Mesendoderm (in vitro differentiated cells): Measurements from ENCODE around the gene SSBP2.

Source experiments
- DNase-seq: peaks from one replicate; pipeline ENCODE4 v3.0.0; 2013
- H2AK5ac ChIP-seq: 2 replicates; pipeline ENCODE4 v1.6.1; 2013; ENCODE audit warnings: low read length, inconsistent platforms
- H2BK120ac ChIP-seq: 2 replicates; pipeline ENCODE4 v1.6.1; 2013; ENCODE audit warnings: low read depth, mild to moderate bottlenecking, low read length, moderate library complexity, mixed read lengths
- H2BK15ac ChIP-seq: replicated peaks from 2 replicates; pipeline ENCODE4 v1.6.1; 2013; ENCODE audit warnings: low read depth, mild to moderate bottlenecking, moderate library complexity
- H2BK5ac ChIP-seq: 2 replicates; pipeline ENCODE4 v1.6.1; 2013; ENCODE audit warnings: low read length, inconsistent platforms
- H3K18ac ChIP-seq: 2 replicates; pipeline ENCODE4 v1.6.1; 2013; ENCODE audit warnings: mild to moderate bottlenecking, low read length, mixed read lengths
- H3K23ac ChIP-seq: one replicate; pipeline ENCODE4 v1.6.1; 2013; ENCODE audit warnings: low read length
- H3K27ac ChIP-seq: 2 replicates; pipeline ENCODE4 v1.5.1; 2013; ENCODE audit warnings: low read depth, mild to moderate bottlenecking, inconsistent platforms, low read length, moderate library complexity
- H3K27me3 ChIP-seq: 2 replicates; pipeline ENCODE4 v1.6.1; 2013; ENCODE audit warnings: low read length, control low read depth, mild to moderate bottlenecking, inconsistent platforms; ENCODE audit not compliant: insufficient read depth, poor library complexity
- H3K36me3 ChIP-seq: 2 replicates; pipeline ENCODE4 v1.6.1; 2013; ENCODE audit warnings: low read length, inconsistent platforms; ENCODE audit not compliant: control insufficient read depth, insufficient read depth
- H3K4ac ChIP-seq: one replicate; pipeline ENCODE4 v1.6.1; 2013; ENCODE audit warnings: low read depth, mild to moderate bottlenecking, low read length, moderate library complexity
- H3K4me1 ChIP-seq: 2 replicates; pipeline ENCODE4 v1.6.1; 2013; ENCODE audit warnings: low read depth, low read length, inconsistent platforms; ENCODE audit not compliant: control insufficient read depth
- H3K4me2 ChIP-seq: 2 replicates; pipeline ENCODE4 v1.6.1; 2013; ENCODE audit warnings: low read length
- H3K4me3 ChIP-seq: 2 replicates; pipeline ENCODE4 v1.5.1; 2013; ENCODE audit warnings: mild to moderate bottlenecking, low read length
- H3K56ac ChIP-seq: one replicate; pipeline ENCODE4 v1.6.1; 2013; ENCODE audit warnings: low read length
- H3K79me1 ChIP-seq: 2 replicates; pipeline ENCODE4 v1.6.1; 2013; ENCODE audit warnings: low read length, inconsistent platforms
- H3K79me2 ChIP-seq: 2 replicates; pipeline ENCODE4 v1.6.1; 2013; ENCODE audit warnings: mild to moderate bottlenecking, low read length; ENCODE audit not compliant: control insufficient read depth, insufficient read depth
- H3K9ac ChIP-seq: 2 replicates; pipeline ENCODE4 v1.6.1; 2013; ENCODE audit warnings: low read length, inconsistent platforms
- H4K5ac ChIP-seq: one replicate; pipeline ENCODE4 v1.6.1; 2013; ENCODE audit warnings: low read length
- H4K8ac ChIP-seq: one replicate; pipeline ENCODE4 v1.6.1; 2013; ENCODE audit warnings: low read depth, mild to moderate bottlenecking, control low read depth, low read length, moderate library complexity
- WGBS: extraction: QIAGEN DNeasy Blood & Tissue Kit; methylation state at CpG from one replicate; pipeline ENCODE4 v1.1.7; 2013; ENCODE audit warnings: low lambda C conversion rate, missing lambda C conversion rate; ENCODE audit not compliant: insufficient coverage; ENCODE audit errors: extremely low coverage; 5-methylcytosine and 5-hydroxymethylcytosine counted together

Gene SSBP2

GRCh38 chr5:81393783-81394718 lies 356.8 kb downstream of the SSBP2 start, which contains the start of gene ACOT12:
ACOT12 (minus strand) TSS chr5:81394134; CDS start chr5:81394114, 20 bp downstream.
- peak within 1 kb of the TSS; percentile 67 for H3K56ac ChIP-seq
- H3K36me3 ChIP-seq = no peaks in the 10 kb centered on the region
- H3K18ac ChIP-seq = peak within 1 kb of the TSS; percentile 73
- no peaks in the 10 kb centered on the region for H3K79me1 ChIP-seq
- H3K4me2 ChIP-seq = peak within 1 kb of the TSS; percentile 62
- peak; percentile 53 for DNase-seq
- H3K79me2 ChIP-seq = no peaks in the 10 kb centered on the region
- H3K4ac ChIP-seq = no peak within 1 kb of the TSS
- H3K4me1 ChIP-seq = no peaks in the 10 kb centered on the region
- H2BK5ac ChIP-seq = no peak within 1 kb of the TSS
- no peaks in the 10 kb centered on the region for H3K27me3 ChIP-seq
- peak within 1 kb of the TSS; percentile 34 for H3K9ac ChIP-seq
- no peak within 1 kb of the TSS for H3K27ac ChIP-seq
- no peak within 1 kb of the TSS for H4K8ac ChIP-seq
- no peak within 1 kb of the TSS for H2BK120ac ChIP-seq
- H4K5ac ChIP-seq = no peak within 1 kb of the TSS
- H2AK5ac ChIP-seq = no peak within 1 kb of the TSS
- H3K4me3 ChIP-seq = peak within 1 kb of the TSS; percentile 25
- WGBS = no CpG with 5 or more reads among the region's 77 CpGs
- no peak within 1 kb of the TSS for H2BK15ac ChIP-seq
- no peak within 1 kb of the TSS for H3K23ac ChIP-seq

DNA sequence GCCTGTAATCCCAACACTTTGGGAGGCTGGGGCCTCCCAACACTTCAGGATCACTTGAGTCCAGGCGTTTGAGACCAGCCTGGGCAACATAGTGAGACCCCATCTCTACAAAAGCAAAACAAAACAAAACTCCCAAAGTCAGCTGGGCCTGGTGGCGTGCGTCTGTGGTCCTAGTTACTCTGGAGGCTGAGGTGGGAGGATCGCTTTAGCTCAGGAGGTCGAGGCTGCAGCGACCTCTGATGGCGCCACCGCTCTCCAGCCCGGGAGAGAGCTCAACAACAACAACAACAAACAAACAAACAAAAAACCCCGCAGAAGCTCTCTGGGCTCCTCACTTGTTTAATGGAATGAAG lies 357.5 kb downstream of the SSBP2 start:
- Histone ChIP-seq H3K4me3 (peak overlapping the region; percentile 17), H3K27me3 (no peaks in the 10 kb centered on the region), H2BK15ac (no peak overlapping the region), H4K8ac (no peak overlapping the region), H4K5ac (no peak overlapping the region), H3K56ac (peak overlapping the region; percentile 25), H3K9ac (peak overlapping the region; percentile 34), H3K4ac (no peak overlapping the region), H3K27ac (no peak overlapping the region), H2AK5ac (no peak overlapping the region), H3K18ac (no peak overlapping the region), H3K79me1 (no peaks in the 10 kb centered on the region), H2BK120ac (no peak overlapping the region), H3K4me1 (no peaks in the 10 kb centered on the region), H3K36me3 (no peaks in the 10 kb centered on the region), H3K23ac (no peak overlapping the region), H3K79me2 (no peaks in the 10 kb centered on the region), H2BK5ac (no peak overlapping the region), H3K4me2 (peak overlapping the region; percentile 57)
- no CpG with 5 or more reads among the region's 10 CpGs for WGBS
- peak; percentile 40 for DNase-seq

DNA sequence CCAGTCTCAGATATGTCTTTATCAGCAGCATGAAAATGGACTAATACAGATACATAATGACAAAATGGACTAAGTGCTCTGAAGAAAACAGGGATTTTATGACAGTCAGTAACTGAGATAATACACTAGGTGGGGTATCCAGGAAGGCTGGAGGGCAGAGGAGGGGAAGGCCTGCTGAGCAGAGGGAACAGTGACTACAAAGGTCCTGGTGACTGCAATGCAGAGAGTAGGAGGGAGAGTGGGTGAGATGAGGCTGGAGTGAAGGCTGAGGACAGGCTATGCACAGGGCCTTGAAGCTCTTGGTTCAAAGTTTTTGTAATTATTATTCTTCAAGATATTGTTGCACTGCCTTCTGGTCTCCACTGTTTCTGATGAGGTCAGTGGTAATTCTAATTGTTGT lies 361.9 kb downstream of the SSBP2 start:
- H3K27ac ChIP-seq = no peak overlapping the region
- no peaks in the 10 kb centered on the region for H3K36me3 ChIP-seq
- no peak overlapping the region for H3K4me3 ChIP-seq
- no peaks in the 10 kb centered on the region for H3K79me1 ChIP-seq
- no peaks in the 10 kb centered on the region for H3K79me2 ChIP-seq
- peak; percentile 5 for DNase-seq
- no peaks in the 10 kb centered on the region for H3K4me1 ChIP-seq
- H4K5ac ChIP-seq = no peak overlapping the region
- no peaks in the 10 kb centered on the region for H3K27me3 ChIP-seq
- H3K9ac ChIP-seq = no peak overlapping the region
- no peak overlapping the region for H4K8ac ChIP-seq
- no peak overlapping the region for H2BK120ac ChIP-seq
- no peak overlapping the region for H3K4me2 ChIP-seq
- no peak overlapping the region for H3K56ac ChIP-seq
- no peak overlapping the region for H3K23ac ChIP-seq
- no peak overlapping the region for H2BK15ac ChIP-seq
- no peak overlapping the region for H2AK5ac ChIP-seq
- no peak overlapping the region for H2BK5ac ChIP-seq
- no peak overlapping the region for H3K4ac ChIP-seq
- no peak overlapping the region for H3K18ac ChIP-seq

GRCh38 chr5:81388169-81388568 lies 362.7 kb downstream of the SSBP2 start:
- Histone ChIP-seq H3K9ac (no peak overlapping the region), H3K4me1 (no peaks in the 10 kb centered on the region), H3K27me3 (no peaks in the 10 kb centered on the region)

GRCh38 chr5:81383867-81384266 lies 367.0 kb downstream of the SSBP2 start:
- no peak overlapping the region for H3K4ac ChIP-seq
- WGBS = no CpG with 5 or more reads among the region's 2 CpGs
- no peaks in the 10 kb centered on the region for H3K79me1 ChIP-seq
- no peak overlapping the region for H3K9ac ChIP-seq
- H3K27ac ChIP-seq = no peak overlapping the region
- no peak overlapping the region for H3K56ac ChIP-seq
- H3K36me3 ChIP-seq = no peaks in the 10 kb centered on the region
- H3K23ac ChIP-seq = no peak overlapping the region
- no peak overlapping the region for H4K5ac ChIP-seq
- no peak overlapping the region for H2BK120ac ChIP-seq
- no peak overlapping the region for H3K18ac ChIP-seq
- no peak for DNase-seq
- no peak overlapping the region for H2BK15ac ChIP-seq
- H3K4me3 ChIP-seq = no peak overlapping the region
- H2BK5ac ChIP-seq = no peak overlapping the region
- no peaks in the 10 kb centered on the region for H3K27me3 ChIP-seq
- H3K4me2 ChIP-seq = no peak overlapping the region
- H3K4me1 ChIP-seq = no peaks in the 10 kb centered on the region
- no peaks in the 10 kb centered on the region for H3K79me2 ChIP-seq
- no peak overlapping the region for H4K8ac ChIP-seq
- H2AK5ac ChIP-seq = no peak overlapping the region

More at GRCh38 chr5:81388169-81388568, 362.7 kb downstream of the SSBP2 start:
- Histone ChIP-seq H3K79me1 (no peaks in the 10 kb centered on the region), H2BK15ac (no peak overlapping the region), H2BK120ac (no peak overlapping the region), H2AK5ac (no peak overlapping the region), H3K56ac (no peak overlapping the region), H3K79me2 (no peaks in the 10 kb centered on the region), H3K27ac (no peak overlapping the region), H3K23ac (no peak overlapping the region), H2BK5ac (no peak overlapping the region), H3K4me2 (no peak overlapping the region), H3K36me3 (no peaks in the 10 kb centered on the region), H3K18ac (no peak overlapping the region), H3K4me3 (no peak overlapping the region), H4K8ac (no peak overlapping the region), H4K5ac (no peak overlapping the region), H3K4ac (no peak overlapping the region)
- no CpG with 5 or more reads among the region's 4 CpGs for WGBS
- no peak for DNase-seq
